ENCODE results near the gene MAEA.

MAEA gene

DNA sequence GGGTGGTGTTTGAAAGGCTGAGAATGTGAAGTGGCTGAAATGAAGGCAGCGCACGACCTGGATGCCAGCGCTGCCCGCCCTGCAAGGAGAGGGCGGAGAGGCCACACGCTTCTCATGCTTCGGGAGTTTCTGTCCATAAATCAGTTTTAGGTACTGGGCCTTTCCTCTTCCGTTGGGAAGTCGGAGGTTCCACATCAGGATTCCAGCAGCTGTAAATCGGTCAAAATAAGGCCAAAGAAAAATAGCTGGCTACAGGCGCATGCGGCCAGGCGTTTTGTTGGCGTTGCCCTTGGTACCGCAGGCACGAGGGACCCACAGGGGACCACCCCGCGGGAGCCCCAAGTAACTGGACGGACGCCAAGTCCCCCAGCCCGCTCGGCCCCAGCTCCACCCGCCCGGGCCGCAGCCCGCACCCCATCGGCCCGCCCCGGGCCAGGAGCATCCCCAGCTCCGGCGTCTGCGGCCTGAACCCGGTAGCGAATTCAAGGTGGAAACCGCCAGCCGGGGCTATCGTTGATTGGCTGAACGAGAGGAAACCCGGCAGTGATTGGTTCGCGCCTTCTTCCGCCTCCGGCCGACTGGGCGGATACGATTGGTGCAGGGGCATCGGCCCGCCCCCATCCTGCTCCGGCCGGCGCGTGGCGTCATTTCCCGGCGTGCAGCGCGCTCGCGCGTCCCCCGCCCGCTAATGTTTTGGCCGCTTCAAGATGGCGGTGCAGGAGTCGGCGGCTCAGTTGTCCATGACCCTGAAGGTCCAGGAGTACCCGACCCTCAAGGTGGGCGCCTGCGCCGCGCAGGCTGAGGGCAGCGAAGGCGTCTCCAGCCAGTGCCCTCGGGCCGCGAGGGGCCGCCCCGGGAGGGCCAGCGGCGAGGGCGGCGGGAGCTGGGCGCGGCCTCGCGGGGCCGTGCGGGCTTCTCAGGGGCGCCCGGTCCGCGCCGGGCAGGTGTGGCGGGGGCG lies at the start of gene MAEA:
Gene MAEA (plus strand): TSS at position 685 of the 958 bp plus-strand sequence. CDS start 23 bp downstream, at position 708.
- ATAC-seq: peak; percentile 96
- Mint-ChIP-seq H3K36me3 (peaks cover 33% of the 10 kb centered on the region), H3K27ac (peak within 1 kb of the TSS; percentile 96)

DNA sequence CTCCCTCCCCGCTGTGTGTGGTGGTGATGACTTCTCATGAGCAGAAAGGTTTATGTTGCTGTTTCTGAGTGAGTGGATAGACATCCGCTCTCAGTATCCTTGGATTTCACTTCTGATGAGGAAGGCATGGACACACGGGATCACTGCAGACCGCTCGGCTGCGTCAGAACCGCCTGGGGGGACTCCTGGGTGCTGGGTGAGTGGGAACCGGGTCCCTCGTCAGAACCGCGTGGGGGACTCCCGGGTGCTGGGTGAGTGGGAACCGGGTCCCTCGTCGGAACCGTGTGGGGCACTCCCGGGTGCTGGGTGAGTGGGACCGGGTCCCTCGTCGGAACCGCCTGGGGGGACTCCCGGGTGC lies 49.8 kb upstream of the MAEA start:
- peaks cover 37% of the 10 kb centered on the region for H3K36me3 Mint-ChIP-seq
- H3K4me1 Mint-ChIP-seq: peaks cover 31% of the 10 kb centered on the region
- no peak overlapping the region for H3K4me3 Mint-ChIP-seq
- no peak for ATAC-seq
- no peak overlapping the region for H3K27ac Mint-ChIP-seq
- no peak for DNase-seq (ENCODE audit: low spot score in 2 of 2)
- H3K9me3 Mint-ChIP-seq: no peaks in the 10 kb centered on the region

More for the DNA sequence above, at the start of gene MAEA:
- Mint-ChIP-seq H3K4me1 (peaks cover 38% of the 10 kb centered on the region), H3K4me3 (peak within 1 kb of the TSS; percentile 95), H3K9me3 (no peaks in the 10 kb centered on the region)
- peak; percentile 93 to 99 for DNase-seq (ENCODE audit: low spot score in 2 of 2)

DNA sequence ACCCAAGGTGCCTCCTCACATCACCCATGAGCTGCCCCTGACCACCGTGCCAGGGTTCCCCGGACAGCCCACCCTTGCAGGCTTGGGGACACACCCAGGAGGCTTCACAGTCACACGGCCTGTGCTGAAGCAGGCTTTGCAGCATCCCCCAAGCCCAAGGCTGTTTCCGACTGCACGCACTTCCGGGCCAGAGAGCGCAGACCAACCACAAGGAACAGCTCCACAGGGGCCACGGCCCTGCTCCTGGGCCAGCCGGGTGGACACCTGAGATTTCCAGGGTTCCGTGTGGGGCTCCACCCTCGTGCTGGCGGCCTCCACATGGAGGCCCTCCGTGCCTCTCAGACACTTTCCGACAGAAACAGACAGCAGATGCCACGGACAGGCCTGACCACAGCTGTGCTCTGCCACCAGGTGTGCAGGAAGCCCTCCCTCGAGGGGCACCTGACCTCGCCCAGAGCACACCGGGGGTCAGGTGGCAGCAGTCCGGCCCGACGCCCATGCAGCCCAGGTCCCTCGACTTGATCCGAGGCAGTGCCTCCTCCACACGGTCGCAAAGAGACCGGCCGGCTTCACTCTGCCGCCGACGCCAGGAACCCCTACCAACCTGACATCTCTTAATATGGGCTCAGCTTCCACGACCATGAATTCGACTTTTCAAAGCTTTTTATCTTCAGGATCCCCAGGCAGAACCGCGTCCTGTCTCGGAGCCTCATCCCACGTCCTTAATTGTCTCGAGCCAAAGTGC lies 48.8 kb upstream of the MAEA start:
- no peak for ATAC-seq
- DNase-seq (ENCODE audit: low spot score in 2 of 2): no peak
- Mint-ChIP-seq H3K27ac (no peak overlapping the region), H3K9me3 (no peaks in the 10 kb centered on the region), H3K4me3 (no peak overlapping the region), H3K4me1 (peaks cover 41% of the 10 kb centered on the region), H3K36me3 (peaks cover 29% of the 10 kb centered on the region)

DNA sequence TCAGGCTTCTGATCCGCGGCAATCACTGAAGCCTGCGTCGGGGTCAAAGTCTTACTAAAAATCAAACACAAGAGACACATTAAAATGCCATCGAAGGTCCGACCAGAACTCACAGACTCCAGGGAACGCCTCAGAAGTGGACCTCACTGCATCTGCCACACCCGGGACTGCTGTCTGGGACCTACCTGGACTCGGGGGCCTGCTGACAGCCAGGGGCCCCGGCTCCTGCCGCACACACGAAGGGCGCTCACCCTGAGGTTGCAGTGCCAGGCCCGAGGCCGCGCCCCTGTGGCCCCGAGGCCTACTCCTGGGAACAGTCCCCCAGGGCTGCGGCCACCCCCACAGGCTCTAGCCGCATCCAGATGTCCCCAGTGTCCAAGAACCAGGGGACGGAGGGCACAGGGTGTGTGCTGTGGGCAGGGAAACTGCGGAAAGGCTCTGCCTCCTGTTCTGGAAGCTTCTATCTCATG lies 48.2 kb upstream of the MAEA start:
- no peaks in the 10 kb centered on the region for H3K9me3 Mint-ChIP-seq
- no peak overlapping the region for H3K4me3 Mint-ChIP-seq
- no peak overlapping the region for H3K27ac Mint-ChIP-seq
- ATAC-seq: no peak
- H3K36me3 Mint-ChIP-seq: peaks cover 29% of the 10 kb centered on the region
- H3K4me1 Mint-ChIP-seq: peaks cover 47% of the 10 kb centered on the region
- DNase-seq (ENCODE audit: low spot score in 2 of 2): no peak

DNA sequence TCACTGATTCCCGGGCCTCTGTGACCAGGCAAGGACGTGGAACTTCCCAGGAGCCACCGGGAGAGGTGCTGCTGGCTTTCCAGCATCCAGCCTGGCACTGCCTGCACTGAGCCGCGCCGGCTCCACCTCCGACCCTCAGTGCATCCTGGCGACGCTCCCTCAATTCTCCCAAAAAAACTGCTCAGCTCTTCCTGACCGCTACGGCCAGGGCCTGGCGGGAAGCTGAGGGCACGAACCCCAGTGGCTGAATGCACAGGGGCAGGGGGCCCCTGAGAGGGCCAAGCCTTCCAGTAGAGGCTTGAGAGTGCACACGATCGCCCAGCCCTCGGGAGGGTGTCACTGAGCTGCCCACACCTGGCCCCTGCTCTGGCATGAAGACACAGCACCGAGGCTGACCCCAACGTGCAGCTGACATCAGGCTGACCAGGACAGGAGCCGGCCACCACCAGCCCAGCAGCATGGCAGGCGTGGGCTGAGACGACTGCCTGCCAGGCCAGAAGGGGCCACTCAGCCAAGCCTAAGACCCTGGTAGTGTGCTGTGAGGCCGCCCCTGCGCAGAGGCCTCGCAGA lies 47.7 kb upstream of the MAEA start:
- H3K36me3 Mint-ChIP-seq: peaks cover 34% of the 10 kb centered on the region
- H3K4me1 Mint-ChIP-seq: peaks cover 52% of the 10 kb centered on the region
- DNase-seq (ENCODE audit: low spot score in 2 of 2) (no peak), ATAC-seq (no peak)
- no peaks in the 10 kb centered on the region for H3K9me3 Mint-ChIP-seq
- H3K4me3 Mint-ChIP-seq: no peak overlapping the region
- no peak overlapping the region for H3K27ac Mint-ChIP-seq

- H3K4me1 Mint-ChIP-seq: peaks cover 56% of the 10 kb centered on the region
Measured at GRCh38 chr4:1242506-1243450, 46.9 kb upstream of the MAEA start.

DNA sequence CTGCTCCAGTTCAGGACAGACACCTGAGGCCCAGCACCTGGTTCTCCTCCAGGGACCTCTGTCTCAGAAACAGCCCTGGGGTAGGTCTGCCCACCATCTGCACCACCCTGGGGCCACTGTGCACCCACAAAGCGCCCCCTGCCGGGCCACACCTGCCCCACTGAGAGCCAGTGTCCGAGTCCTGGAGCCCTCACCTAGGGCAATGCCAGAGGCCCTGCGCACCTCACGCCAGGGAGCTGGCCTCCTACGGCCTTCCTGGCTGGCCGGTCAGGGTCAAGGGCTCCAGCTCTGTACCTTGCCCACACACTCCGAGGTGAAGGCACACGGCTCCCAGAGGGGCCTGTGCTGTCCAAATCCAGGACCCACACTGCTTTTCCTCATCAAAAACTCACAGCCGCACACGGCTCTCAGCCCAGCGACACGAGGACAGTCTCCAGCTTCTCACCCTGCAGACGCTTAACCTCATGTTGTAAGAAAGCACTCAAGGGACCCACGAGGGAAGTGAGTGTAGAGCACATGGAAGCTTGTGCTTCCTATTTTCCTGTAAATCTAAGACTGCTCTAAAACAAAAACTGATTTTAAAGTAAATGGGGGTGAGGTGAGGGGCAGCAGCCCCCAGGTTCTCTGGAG lies 46.1 kb upstream of the MAEA start:
- peaks cover 38% of the 10 kb centered on the region for H3K36me3 Mint-ChIP-seq
- peak overlapping the region; percentile 95 for H3K27ac Mint-ChIP-seq
- DNase-seq (ENCODE audit: low spot score in 2 of 2) (no peak), ATAC-seq (no peak)
- H3K4me3 Mint-ChIP-seq: no peak overlapping the region
- peaks cover 56% of the 10 kb centered on the region for H3K4me1 Mint-ChIP-seq
- no peaks in the 10 kb centered on the region for H3K9me3 Mint-ChIP-seq

More at GRCh38 chr4:1242506-1243450, 46.9 kb upstream of the MAEA start:
- Mint-ChIP-seq H3K4me3 (no peak overlapping the region), H3K36me3 (peaks cover 42% of the 10 kb centered on the region), H3K27ac (no peak overlapping the region), H3K9me3 (no peaks in the 10 kb centered on the region)
- no peak for ATAC-seq
- DNase-seq (ENCODE audit: low spot score in 2 of 2): no peak

DNA sequence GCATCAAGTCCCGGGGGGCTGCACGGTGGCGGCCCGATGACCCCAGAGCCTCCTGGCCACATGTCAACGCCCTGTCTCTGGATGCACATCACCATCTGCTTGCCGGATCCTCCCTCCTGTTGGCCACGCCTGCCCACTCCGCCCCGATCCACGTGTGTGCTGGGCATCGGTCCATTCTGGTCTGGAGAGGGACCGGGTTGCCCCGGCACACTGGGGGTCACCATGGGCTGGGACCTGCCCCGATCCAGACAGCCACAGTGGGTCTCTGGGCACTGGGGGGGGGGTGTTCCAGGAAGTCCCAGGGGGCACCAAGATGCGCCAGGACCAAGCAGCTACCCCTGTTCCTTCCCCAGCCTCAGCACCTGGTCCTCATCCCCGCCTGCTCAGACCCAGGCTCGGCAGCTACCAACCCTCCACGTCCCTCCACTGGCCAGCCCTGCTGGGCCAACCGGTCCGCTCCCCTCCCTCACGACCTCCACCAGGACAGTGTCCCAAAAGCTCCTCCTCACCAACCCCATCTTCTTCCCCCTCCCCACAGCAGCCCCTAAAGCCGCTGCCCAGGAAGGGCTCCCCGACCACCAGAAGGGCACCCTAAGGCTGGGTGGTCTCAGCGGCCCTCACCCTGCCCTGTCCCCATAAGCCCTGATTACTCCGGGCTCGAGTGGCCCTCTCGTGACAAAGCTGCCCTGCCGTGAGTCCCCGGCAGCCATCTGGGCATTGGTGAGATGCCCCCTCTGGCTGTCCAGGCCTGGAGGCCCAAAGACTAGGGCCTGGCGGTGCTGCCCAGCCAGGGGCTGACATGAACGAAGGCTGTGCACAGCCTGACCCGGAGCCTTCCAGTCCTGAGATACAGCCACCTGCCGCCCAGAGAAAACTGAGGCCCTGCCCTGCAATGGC lies 45.4 kb upstream of the MAEA start:
- no peak for ATAC-seq
- Mint-ChIP-seq H3K27ac (peak overlapping the region; percentile 95), H3K36me3 (peaks cover 35% of the 10 kb centered on the region), H3K4me1 (peaks cover 56% of the 10 kb centered on the region), H3K9me3 (no peaks in the 10 kb centered on the region), H3K4me3 (no peak overlapping the region)
- DNase-seq (ENCODE audit: low spot score in 2 of 2): no peak

DNA sequence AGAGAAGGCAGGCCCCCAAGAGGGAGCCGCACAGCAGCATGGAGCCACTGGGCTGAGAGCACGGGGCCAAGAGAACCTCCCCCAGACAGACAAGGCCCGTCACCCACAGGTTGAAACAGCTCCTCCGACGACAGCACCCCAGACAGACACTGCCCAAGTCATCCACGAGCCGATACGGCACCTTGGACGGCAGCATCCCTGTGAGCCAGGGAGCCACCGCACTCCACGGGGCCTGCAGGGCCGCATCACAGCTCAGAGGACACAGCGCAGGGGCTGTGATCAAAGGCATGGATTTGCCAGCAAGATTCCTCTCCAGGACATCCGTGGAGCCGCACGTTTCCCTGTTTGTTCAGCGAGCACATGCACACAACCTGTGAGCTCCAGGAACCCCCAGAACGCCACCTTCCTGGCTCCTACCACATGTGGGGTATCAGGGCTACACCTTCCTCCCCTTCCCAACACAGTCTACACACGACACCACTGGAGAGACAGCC lies 44.7 kb upstream of the MAEA start:
- ATAC-seq: no peak
- Mint-ChIP-seq H3K4me3 (peak overlapping the region; percentile 86), H3K27ac (peak overlapping the region; percentile 95), H3K9me3 (no peaks in the 10 kb centered on the region), H3K36me3 (peaks cover 38% of the 10 kb centered on the region), H3K4me1 (peaks cover 60% of the 10 kb centered on the region)
- no peak for DNase-seq (ENCODE audit: low spot score in 2 of 2)

DNA sequence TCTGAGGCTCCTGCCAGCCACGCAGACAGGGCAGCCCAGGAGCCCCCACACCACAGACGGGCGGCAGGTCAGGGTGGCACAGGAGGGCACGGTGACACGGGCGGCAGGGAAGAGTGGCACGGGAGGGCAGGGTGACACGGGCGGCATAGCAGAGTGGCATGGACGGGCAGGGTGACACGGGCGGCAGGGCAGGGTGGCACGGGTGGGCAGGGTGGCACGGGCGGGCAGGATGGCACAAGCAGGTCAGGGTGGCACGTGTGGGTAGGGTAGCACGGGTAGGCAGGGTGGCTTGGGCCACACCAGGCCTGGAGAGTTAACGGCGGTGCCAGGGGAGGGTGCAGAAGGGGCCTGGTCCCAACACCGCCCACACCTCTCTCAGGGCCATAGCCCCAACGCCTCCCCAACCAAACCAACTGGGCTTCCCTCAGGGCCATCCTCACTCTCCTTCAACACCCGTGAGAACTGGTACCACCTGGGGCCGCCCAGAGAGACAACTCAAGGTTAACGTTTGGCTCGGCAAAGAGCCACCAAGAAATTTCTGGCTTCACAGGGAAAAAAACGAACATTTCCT lies 44.1 kb upstream of the MAEA start:
- no peak for DNase-seq (ENCODE audit: low spot score in 2 of 2)
- Mint-ChIP-seq H3K4me3 (peak overlapping the region; percentile 86), H3K4me1 (peaks cover 66% of the 10 kb centered on the region), H3K9me3 (no peaks in the 10 kb centered on the region), H3K36me3 (peaks cover 42% of the 10 kb centered on the region), H3K27ac (peak overlapping the region; percentile 95)
- no peak for ATAC-seq

DNA sequence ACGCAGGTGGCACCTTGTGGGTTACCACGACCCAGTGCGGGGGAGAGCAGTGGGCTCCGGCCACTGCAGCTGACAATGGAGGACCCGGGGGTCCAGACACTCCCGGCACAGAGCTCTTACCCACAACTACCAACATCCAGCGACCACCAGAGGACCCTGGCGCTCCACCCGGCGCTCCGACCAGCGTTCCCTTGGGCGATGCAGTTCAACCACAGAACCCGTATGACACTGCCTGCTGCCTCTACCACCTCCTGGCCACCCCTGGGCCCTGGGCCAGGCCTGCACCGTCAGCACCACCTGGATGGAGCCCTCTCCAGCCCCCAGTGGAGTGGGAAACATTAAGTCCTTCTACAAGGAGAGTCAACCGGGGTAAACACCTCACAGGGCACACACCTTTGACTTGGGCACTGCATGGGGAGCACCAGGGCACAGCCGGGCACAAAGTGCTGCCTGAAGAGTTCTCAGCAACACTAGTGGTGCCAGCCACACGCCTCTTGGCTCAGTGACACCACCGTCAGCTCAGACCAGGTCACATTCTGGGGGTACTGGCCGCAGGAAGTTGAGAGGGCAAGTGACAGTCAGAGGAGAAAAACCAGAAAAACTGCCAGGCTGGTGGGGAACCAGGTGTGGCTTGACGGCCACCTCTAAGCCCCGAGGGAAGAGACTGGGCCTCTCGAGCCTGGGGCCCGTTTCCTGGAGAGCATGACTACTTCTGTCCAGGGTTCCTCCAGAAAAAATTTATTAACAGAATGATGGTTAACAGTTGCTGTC lies 43.4 kb upstream of the MAEA start:
- H3K4me3 Mint-ChIP-seq: peak overlapping the region; percentile 86
- no peaks in the 10 kb centered on the region for H3K9me3 Mint-ChIP-seq
- H3K36me3 Mint-ChIP-seq: peaks cover 45% of the 10 kb centered on the region
- H3K27ac Mint-ChIP-seq: peak overlapping the region; percentile 95
- ATAC-seq (no peak), DNase-seq (ENCODE audit: low spot score in 2 of 2) (no peak)
- peaks cover 73% of the 10 kb centered on the region for H3K4me1 Mint-ChIP-seq
